SKM-1 treated with dmso at 0.1 percent for 144 hours (cell line): ENCODE results near the gene OCA2.
"Not testable (repeated sequence)": the region's sequence is repeated elsewhere in the genome, so short reads cannot be mapped to it uniquely, and the experiment has no call there.

Experiments
- DNase-seq: peaks from one replicate; lab custom pipeline; 2025; ENCODE audit not compliant: unreplicated experiment; lab: John Stamatoyannopoulos, UW

OCA2 gene

DNA sequence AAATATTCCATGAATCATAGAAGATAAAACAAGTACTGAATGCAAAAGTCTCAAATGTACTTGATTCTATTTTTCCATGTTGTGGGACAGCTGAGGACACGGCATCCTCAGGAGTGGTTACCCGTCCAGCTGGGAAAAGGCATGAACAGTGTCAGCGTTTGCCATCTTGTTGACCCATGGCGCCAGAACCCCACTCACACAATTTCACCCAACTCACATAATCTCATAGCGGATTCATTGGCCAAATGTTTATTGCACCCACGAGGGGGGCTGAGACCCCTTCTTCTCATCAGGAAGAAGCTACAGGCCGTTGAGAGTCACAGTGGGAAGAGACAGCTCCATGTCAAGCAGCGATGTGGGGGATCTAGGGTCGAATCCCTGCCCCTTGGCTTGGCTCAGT, 72.9 kb downstream of the OCA2 start:
- DNase-seq = no peak

- DNase-seq = no peak
Observed at GRCh38 chr15:28025413-28025812, 73.7 kb downstream of the OCA2 start.

DNA sequence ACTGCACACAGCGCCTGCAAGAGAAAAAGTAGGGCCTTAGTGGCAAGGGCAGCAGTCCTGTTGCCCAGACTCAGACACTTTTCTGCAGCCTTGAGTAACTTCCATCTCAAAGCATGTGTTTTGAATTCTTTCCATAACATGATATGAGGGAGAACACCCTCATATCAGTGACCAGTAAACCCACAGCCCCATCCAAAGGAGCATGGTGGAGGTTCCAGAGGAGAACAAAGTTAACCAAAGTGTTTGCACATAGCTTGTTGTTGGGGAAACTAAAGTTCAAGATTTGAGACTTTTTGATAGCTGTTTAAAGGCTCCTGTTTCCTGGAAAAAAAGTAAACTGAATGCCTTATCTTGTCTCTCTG, 74.2 kb downstream of the OCA2 start:
- no peak for DNase-seq

DNA sequence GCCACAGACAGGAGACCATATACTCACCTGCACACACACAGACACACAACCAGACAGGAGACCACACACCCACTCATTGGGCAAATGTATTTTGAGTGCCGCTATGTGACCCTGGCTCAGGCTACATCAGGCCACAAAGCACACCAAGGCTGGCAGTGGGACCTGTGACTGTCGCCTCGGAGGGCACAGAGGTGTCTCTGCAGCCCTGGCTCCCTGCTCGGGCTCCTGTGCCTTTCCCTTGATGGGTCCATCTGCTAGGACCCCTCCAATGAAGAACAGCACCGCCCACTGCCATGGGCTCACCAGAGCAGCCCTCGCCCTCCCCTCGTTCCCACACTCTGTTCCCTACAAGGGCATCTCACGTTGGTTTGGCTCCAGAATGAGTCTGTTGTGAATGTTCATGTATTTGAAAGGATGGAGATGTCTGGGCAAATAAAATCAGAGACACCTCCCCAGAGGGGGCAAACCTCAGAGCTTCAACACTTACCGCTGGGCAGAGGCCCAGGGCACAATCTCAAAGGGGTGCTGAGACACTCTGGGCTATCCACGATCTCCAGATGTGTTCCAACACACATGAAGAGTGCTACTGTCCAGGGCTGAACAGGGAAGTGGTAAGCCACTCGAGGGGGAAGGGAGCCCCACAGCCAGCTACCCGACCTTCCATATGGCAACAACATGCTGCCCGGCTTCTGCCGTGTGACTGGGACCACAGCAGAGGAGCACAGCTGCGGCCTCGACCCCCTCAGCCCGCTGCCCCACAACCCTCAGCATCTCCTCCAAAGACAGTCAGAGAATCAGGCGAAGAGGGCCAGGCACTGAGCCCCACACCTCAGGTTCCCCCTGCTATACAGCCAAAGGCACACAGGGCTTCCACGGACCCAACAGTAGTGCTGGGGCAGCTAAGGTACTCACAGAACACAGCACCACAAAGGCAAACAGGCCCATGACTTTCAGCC, 74.9 kb downstream of the OCA2 start:
- DNase-seq = no peak

GRCh38 chr15:28023422-28023821, 75.7 kb downstream of the OCA2 start:
- no peak for DNase-seq

DNA sequence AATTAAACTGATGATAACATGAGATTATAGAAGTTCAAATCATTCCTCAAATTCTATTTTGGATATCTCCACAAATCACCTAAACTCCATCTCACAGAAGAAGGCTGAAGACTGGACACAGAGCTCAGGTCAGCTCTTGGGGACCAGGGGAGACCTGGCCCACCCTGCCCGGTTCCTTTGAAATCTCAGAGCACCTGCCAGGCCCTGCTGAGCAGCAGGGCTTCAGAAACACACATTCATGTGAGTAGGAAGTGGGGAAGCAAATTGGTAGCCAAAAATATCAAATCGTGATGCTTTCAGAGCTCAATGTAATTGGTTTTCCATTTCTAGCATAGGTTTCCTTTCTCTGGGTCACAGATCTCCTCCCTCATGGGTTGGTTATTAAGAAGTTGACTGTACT, 76.2 kb downstream of the OCA2 start:
- DNase-seq = no peak

- no peak for DNase-seq
Observed at GRCh38 chr15:28022181-28022580, 76.9 kb downstream of the OCA2 start.

- peak; percentile 65 for DNase-seq
Observed at GRCh38 chr15:28021281-28022039, 77.7 kb downstream of the OCA2 start.

DNA sequence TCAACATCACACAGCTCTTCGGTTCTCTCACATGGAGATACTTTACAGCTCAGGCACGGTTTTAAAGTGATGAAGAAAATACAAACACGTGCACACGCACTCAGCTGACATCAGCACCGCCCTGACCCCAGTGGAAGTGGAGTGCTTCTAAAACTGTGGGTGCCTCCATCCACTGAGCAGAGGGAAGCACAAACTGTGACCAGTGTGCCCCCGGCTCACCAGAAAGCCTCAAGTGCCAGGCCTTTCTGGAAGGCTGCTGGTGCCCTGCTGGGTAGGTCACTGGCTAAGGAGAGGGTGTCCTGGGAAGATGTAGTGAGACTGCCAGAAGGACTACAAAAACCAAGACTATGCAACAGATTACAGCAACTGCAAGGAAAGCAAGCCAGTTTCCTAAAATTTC, 78.5 kb downstream of the OCA2 start:
- DNase-seq = no peak

DNA sequence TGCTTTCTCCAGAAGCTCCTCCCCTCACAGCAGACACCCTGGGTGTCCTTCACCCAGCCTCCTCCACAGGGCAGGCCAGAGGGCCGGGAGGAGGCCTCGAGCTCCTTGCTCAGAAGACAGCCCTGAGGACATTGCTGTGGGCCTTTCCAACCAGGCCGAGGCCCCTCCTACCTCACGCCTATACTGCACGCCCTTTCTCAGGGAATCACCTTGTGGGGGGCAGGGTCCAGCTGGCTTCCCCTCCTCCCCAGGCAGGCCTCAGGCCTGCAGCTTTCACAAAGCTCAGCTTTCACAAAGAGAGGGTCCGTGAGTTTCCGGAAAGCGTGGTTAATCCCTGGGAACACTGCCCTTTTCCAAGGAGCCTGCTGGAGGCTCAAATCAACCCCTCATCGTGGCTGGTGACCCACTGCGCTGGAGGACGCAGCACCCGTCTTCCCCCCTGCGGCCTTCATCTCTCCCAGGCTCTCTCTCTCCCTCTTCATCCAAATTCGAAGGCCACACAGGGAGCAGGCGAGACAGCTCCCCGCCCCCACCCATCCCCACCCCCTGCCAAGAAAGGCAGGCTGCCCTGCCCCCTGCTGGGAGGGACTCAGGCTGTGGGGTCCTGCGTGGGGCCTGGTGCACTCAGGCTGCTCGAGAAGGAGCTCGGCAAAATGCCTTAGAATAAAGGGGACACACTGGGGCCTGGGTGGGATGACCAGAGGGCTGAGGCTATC, 79.4 kb downstream of the OCA2 start:
- no peak for DNase-seq

- no peak for DNase-seq
Observed at GRCh38 chr15:28018291-28019044, 80.6 kb downstream of the OCA2 start.

GRCh38 chr15:28017423-28017924, 81.6 kb downstream of the OCA2 start:
- no peak for DNase-seq

DNA sequence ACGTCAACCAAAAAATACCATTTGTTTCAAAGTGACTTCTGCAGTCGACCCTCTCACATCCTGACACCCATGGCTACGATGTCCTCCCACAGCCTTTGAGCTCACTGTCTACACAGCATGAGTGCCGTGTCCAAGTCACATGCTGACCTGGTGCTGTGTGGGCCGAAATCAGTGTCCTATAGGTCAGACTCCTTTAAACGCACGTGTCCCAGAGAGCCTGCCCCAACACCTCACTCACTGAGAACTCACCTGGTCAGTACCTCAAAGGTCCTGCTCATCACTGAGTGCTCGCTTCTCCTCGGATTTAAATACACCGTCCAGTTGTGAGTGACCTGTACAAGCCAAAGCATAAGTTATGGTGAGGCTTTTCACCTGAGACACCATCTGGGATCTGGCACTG, 83.3 kb downstream of the OCA2 start:
- no peak for DNase-seq

DNA sequence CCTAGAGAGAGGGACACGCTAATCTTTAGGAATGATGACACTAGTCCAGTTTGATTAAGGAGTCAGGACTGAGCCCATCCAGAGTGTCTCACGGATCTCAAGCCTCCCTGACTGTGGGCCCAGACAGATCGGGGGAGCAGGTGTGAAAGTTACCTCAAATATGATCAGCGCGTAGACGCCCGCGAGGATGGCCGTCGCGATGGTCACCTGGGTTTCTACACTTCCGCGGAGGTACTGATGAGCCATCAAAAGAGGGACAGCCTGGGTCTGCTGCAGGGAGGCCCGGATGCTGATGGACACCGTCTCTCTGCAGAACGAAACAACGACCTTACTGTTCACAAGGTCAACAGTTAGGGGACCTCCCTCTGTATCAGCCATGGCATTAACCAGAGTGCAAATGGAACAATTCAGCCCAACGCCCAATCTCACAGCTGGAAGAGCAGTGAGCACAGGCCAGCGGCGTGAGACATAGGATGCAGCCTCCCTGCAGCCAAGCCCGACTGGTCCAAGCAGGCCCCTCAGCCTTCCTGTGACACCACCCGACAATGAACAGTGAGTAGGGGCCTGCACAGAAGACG, 84.4 kb downstream of the OCA2 start:
- DNase-seq = no peak

- no peak for DNase-seq
Observed at GRCh38 chr15:28013976-28014375, 85.1 kb downstream of the OCA2 start.

DNA sequence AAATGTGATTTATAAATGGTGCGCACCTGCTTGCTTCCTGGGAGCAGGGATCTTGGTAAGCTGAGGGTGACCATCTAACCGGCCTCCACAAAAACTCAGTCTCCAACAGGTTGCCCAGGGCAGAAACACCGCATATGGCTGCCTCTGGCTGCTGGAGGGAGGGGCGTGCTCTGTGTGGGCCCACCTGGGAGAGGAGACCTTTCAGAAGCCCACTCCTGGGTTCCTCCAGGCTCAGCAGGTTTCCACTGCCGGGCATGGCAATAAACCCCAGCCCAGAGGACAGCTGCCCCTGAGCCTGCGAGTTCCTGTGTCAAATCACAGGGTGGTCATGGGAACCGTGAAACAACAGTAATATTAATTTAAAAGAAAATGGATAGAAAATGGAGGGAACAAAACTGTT, 85.6 kb downstream of the OCA2 start:
- DNase-seq = no peak

DNA sequence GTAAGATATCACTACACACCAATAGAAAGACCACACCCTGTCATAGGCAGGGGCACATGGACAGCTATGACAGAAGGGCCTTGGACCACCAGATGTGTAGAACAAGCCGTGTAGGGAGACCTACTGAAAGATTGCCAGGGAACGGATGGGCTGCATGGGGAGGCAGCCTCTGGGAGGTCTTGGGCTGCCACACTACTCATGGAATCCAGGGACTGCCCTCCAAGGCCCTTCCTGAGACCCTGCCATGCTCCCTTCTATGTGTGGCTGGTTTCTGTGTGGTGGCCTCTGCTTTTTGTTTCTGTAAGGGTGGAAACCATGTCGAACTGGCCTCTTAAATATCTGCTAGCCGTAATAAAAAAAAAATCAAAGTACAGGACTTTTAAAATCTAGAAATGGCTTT, 86.9 kb downstream of the OCA2 start:
- DNase-seq = no peak

DNA sequence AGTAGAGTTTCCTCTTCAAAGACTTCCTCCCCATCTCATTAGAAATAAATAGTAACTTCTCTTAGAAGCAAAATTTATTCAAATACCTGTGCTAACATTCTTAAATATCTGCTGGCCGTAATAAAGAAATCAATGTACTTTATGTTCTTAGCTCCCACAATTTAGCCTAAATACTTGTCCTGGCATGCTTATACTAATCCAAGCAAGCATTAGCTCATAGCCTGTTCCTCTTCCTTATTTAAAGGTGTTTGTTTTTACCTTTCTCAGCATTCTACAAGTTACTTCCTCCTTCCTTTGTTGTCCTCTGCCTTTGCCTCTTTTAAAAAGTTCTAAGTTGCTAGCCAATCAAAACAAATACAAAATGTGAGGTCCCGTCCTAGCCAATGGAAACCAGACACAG, 90.9 kb downstream of the OCA2 start:
- DNase-seq = not testable (repeated sequence)

DNA sequence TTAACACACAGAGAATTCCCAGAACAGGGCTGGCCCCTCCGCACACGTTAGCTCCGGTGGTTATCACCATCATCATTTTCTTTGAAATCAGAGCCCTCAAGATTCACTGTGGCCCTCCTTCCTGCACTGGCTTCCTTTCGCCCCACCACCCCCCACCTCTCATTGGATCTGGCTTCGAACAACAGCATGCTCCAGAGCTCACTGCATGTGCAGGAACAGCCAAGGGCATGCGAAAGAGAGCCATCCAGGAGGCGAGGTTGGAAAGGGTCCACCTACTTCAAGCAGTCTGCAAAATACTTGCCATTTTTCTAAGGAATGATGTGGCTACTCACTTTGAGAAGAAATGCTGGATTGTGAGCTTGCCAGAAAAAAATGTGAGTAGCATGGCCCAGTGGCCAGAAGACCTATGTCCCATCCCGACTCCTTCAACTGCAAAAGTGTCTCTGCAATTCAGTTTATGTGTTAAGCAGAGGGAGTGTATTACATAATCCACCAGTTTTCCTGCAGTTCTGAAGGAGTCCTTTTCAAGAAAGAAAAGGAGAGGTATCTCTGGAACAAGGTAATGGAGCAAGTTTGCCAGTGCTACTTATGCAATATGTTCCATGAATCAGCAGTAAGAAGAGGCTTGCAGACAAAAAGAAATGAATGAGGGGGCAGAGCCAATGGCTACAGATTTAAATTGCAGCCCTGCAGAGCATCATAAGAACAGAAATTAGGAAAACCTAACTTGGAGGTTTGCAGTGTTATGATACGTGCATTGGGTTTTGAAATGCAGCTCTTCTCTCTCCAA, 92.8 kb downstream of the OCA2 start:
- no peak for DNase-seq
